ENCODE results near the gene C9orf50. TPM values are rescaled to one million over a fixed set of nuclear protein-coding genes. Genes with fewer than 3 reads are reported as not detected.

The C9orf50 gene
- total RNA-seq, 1 experiment from 2014 or later = not detected

- H3K36me3 ChIP-seq (ENCODE audit: control insufficient read depth, insufficient read depth, low read length) = peaks cover 4% of the 10 kb centered on the region; the same call in 1 of the 2 replicates
- no peak for ATAC-seq
- TF ChIP-seq CTCF (IDR thresholded peaks at IDR 0.05) = no peak
- TF ChIP-seq REST (IDR thresholded peaks at IDR 0.05; ENCODE audit: insufficient read depth in 1 of 2, low read depth in 2 of 2, low read length in 1 of 2) = no peak
- TF ChIP-seq SIN3A (IDR thresholded peaks at IDR 0.05; ENCODE audit: borderline replicate concordance, insufficient read depth, low read depth, low read length) = no peak
- no peak for TF ChIP-seq POLR2AphosphoS5 (IDR thresholded peaks at IDR 0.05; ENCODE audit: low read depth, low read length)
- no peak for TF ChIP-seq TCF7L2 (IDR thresholded peaks at IDR 0.05; ENCODE audit: low read depth, low read length)
- in situ Hi-C loops (cut with HindIII; ENCODE audit: low pct_unique_long_range_greater_than_20kb, low sequenced_read_pairs) = no loop called here
- DNase-seq (ENCODE audit: low read depth, low spot score) = no peak
- no TSS peak for BruUV-seq (replicated peaks)
- ChIA-PET POLR2A (no interaction called here), CTCF (no interaction called here)
- H3K4me3 ChIP-seq (ENCODE audit: low read depth in 2 of 2, low read length in 2 of 2) = no peak overlapping the region
- H3K27ac ChIP-seq (ENCODE audit: low read length) = no peak overlapping the region
- intact Hi-C loops (cut with micrococcal nuclease; ENCODE audit: unreplicated experiment) = no loop called here
- H3K4me1 ChIP-seq (ENCODE audit: control insufficient read depth, insufficient read depth, low read length) = peaks cover 40% of the 10 kb centered on the region
- H3K27me3 ChIP-seq (ENCODE audit: control insufficient read depth, insufficient read depth, low read length) = no peaks in the 10 kb centered on the region
- H3K9me3 ChIP-seq (ENCODE audit: control insufficient read depth, insufficient read depth, low read depth, low read length) = no peaks in the 10 kb centered on the region
These were observed 8.4 kb upstream of the C9orf50 start for GRCh38 chr9:129629251-129629820.

- H3K4me1 ChIP-seq (ENCODE audit: control insufficient read depth, insufficient read depth, low read length) = peaks cover 40% of the 10 kb centered on the region
- H3K36me3 ChIP-seq (ENCODE audit: control insufficient read depth, insufficient read depth, low read length) = peaks cover 4% of the 10 kb centered on the region; the same call in 1 of the 2 replicates
- ChIA-PET POLR2A (no interaction called here), CTCF (no interaction called here)
- H3K9me3 ChIP-seq (ENCODE audit: control insufficient read depth, insufficient read depth, low read depth, low read length) = no peaks in the 10 kb centered on the region
- no peak overlapping the region for H3K4me3 ChIP-seq (ENCODE audit: low read depth in 2 of 2, low read length in 2 of 2)
- in situ Hi-C loops (cut with HindIII; ENCODE audit: low pct_unique_long_range_greater_than_20kb, low sequenced_read_pairs) (no loop called here), intact Hi-C loops (cut with micrococcal nuclease; ENCODE audit: unreplicated experiment) (no loop called here)
- no peaks in the 10 kb centered on the region for H3K27me3 ChIP-seq (ENCODE audit: control insufficient read depth, insufficient read depth, low read length)
- ATAC-seq (no peak), DNase-seq (ENCODE audit: low read depth, low spot score) (no peak)
- BruUV-seq (replicated peaks) = no TSS peak
- H3K27ac ChIP-seq (ENCODE audit: low read length) = no peak overlapping the region
- TF ChIP-seq REST (IDR thresholded peaks at IDR 0.05; ENCODE audit: insufficient read depth in 1 of 2, low read depth in 2 of 2, low read length in 1 of 2) = no peak
- no peak for TF ChIP-seq TCF7L2 (IDR thresholded peaks at IDR 0.05; ENCODE audit: low read depth, low read length)
- no peak for TF ChIP-seq CTCF (IDR thresholded peaks at IDR 0.05)
- TF ChIP-seq SIN3A (IDR thresholded peaks at IDR 0.05; ENCODE audit: borderline replicate concordance, insufficient read depth, low read depth, low read length) = no peak
- TF ChIP-seq POLR2AphosphoS5 (IDR thresholded peaks at IDR 0.05; ENCODE audit: low read depth, low read length) = no peak
These were observed 7.8 kb upstream of the C9orf50 start for GRCh38 chr9:129628709-129629108.

Data from Panc1 (cell line).